Type B pancreatic cell (in vitro differentiated cells): Measurements from ENCODE around the gene ZDHHC14. TPM values are rescaled to one million over a fixed set of nuclear protein-coding genes. Genes with fewer than 3 reads are reported as not detected.

Experiments used
- DNase-seq: peaks from one replicate; pipeline ENCODE4 v3.0.0; 2021; ENCODE audit warnings: mixed read lengths; ENCODE audit not compliant: unreplicated experiment; ENCODE audit errors: extremely low spot score
- H3K27ac Mint-ChIP-seq: 2 replicates; pipeline ENCODE4 v1.8.0; 2021; ENCODE audit warnings: mild to moderate bottlenecking, mixed read lengths
- H3K27me3 Mint-ChIP-seq: 2 replicates; pipeline ENCODE4 v1.8.0; 2021; ENCODE audit warnings: mixed read lengths
- H3K36me3 Mint-ChIP-seq: 2 replicates; pipeline ENCODE4 v1.8.0; 2021; ENCODE audit warnings: mixed read lengths
- H3K4me1 Mint-ChIP-seq: one replicate; pipeline ENCODE4 v1.8.0; 2021; ENCODE audit warnings: mixed read lengths; ENCODE audit not compliant: unreplicated experiment
- H3K4me3 Mint-ChIP-seq: 2 replicates; pipeline ENCODE4 v1.8.0; 2021; ENCODE audit warnings: mild to moderate bottlenecking, mixed read lengths
- H3K9me3 Mint-ChIP-seq: 2 replicates; pipeline ENCODE4 v1.8.0; 2021; ENCODE audit warnings: mixed read lengths
- total RNA-seq: library from RNA; stranded (reverse); gene quantifications from 2 replicates; pipeline ENCODE4 v1.2.1, GENCODE V29; 2021; ENCODE audit warnings: low replicate concordance
- TF ChIP-seq, protein P1 (sequence below): fragments of 200-600 bp; sonication (generic); conservative IDR thresholded peaks from 2 replicates; pipeline ENCODE4 v1.5.0; 2021; ENCODE audit warnings: antibody characterized with exemption, mild to moderate bottlenecking

ZDHHC14 gene
- total RNA-seq, 1 donor from 2014 or later = 11.1 TPM

DNA sequence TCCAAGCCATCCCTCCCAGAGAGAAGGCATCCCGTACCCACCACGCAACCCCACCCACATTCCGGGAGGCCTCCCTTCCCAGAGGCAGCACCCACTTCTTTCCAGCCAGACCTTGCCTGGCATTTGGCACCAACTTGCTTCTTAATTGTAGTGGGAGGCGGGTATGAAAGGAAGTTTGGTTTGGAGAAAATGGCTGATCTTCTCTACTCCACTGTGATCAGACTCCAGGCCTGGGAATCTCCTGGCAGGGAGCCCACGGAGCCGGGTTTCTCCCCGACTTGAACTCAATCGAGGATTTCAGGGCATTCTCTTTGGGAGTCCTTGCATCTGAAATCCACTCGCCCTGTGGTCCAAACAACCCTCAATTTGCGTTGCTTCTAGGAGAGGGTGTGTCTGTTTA is 107.1 kb downstream of the ZDHHC14 start:
- H3K9me3 Mint-ChIP-seq = no peaks in the 10 kb centered on the region
- H3K4me1 Mint-ChIP-seq = peaks cover 14% of the 10 kb centered on the region
- no peak overlapping the region for H3K4me3 Mint-ChIP-seq
- H3K36me3 Mint-ChIP-seq = no peaks in the 10 kb centered on the region
- TF ChIP-seq, protein P1, sequence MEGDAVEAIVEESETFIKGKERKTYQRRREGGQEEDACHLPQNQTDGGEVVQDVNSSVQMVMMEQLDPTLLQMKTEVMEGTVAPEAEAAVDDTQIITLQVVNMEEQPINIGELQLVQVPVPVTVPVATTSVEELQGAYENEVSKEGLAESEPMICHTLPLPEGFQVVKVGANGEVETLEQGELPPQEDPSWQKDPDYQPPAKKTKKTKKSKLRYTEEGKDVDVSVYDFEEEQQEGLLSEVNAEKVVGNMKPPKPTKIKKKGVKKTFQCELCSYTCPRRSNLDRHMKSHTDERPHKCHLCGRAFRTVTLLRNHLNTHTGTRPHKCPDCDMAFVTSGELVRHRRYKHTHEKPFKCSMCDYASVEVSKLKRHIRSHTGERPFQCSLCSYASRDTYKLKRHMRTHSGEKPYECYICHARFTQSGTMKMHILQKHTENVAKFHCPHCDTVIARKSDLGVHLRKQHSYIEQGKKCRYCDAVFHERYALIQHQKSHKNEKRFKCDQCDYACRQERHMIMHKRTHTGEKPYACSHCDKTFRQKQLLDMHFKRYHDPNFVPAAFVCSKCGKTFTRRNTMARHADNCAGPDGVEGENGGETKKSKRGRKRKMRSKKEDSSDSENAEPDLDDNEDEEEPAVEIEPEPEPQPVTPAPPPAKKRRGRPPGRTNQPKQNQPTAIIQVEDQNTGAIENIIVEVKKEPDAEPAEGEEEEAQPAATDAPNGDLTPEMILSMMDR = no peak
- H3K27me3 Mint-ChIP-seq = peaks cover 12% of the 10 kb centered on the region
- DNase-seq = no peak
- H3K27ac Mint-ChIP-seq = no peak overlapping the region

DNA sequence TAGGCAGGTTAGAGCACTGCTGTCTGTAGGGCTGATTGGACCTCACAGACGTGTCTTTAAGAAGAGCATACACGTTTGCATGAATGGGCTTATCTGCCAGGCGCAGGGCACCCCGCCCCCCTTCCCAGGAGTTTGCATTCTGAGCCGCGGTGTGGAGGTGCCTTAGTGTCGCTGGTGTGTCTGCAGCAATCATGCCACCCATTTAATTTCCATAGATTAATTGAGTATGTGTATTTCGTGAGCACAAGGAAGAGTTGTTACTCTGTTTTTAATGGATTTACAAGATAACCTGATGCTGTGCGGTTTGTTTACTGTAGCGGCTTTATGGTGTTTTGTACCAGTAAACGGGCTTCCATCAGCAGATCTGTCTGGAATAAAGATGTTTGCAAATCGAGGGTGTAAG is 107.7 kb downstream of the ZDHHC14 start:
- H3K27me3 Mint-ChIP-seq = peaks cover 12% of the 10 kb centered on the region
- TF ChIP-seq, protein P1 = no peak
- no peak overlapping the region for H3K4me3 Mint-ChIP-seq
- no peak for DNase-seq
- no peaks in the 10 kb centered on the region for H3K36me3 Mint-ChIP-seq
- no peak overlapping the region for H3K27ac Mint-ChIP-seq
- peaks cover 14% of the 10 kb centered on the region for H3K4me1 Mint-ChIP-seq
- H3K9me3 Mint-ChIP-seq = no peaks in the 10 kb centered on the region

DNA sequence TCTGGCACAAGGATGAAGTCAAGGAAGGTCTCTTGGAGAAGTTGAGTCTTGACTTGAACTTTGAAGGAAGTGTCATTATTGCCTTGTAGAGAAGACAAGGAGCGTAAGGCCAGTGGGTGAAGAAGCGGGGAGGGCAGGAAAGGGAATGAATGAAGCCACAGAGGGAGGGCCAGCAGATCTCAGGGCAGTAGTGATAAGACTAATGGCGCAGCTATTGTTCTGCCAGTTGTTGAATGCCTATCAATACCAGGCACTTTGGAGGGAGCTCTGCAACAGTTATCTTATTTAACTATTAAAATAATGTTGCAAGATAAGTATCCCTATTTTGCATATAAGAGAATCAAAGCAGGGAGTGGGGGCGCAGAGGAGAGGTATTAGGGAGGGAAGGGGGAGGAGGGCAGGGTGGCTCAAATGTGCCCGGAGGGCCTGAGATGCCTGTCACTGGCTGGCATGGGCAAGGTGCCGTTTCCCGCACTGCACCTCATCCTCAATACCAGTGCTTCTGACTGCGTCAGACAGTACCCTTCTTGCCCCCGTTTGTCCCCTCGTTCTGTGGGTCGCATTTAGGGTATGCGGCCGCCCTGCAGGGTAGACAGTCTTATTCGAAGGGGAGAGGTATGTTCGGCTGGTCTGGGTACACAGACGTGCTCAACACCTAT is 109.8 kb downstream of the ZDHHC14 start:
- no peak overlapping the region for H3K27ac Mint-ChIP-seq
- H3K9me3 Mint-ChIP-seq = no peaks in the 10 kb centered on the region
- DNase-seq = no peak
- H3K4me3 Mint-ChIP-seq = no peak overlapping the region
- peaks cover 12% of the 10 kb centered on the region for H3K27me3 Mint-ChIP-seq
- H3K36me3 Mint-ChIP-seq = no peaks in the 10 kb centered on the region
- H3K4me1 Mint-ChIP-seq = peaks cover 18% of the 10 kb centered on the region
- TF ChIP-seq, protein P1 = no peak

DNA sequence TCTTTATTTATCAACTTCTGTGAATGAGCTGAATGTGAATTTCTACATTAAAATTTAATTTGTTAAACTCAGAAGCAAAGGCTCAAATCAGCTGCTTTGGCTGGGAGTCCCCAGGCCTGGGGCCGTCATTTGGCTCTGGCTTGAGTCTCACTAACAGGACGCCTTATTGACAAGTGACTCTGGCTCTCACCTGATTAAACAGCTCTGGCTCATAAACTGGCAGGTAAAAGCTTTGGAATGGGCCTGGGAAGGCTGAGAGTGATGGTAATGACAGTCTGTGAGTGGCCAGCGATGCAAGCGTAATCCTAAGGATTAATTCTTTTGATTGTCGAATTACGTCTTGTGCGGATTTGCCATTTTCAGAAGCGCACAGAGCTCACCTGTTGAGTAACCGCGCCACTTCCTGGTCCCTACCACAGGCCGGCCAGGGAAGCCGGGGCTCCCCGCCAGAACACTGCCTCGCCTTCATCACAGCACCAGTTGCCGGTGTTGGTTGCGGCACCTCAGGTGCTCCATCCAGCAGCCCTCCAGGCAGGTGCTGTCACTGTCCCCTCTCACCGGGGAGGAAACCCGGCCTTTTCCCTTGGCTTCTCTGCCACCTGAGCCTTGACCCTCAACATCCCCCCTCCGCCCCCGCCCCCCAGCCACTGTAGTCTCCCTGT is 110.7 kb downstream of the ZDHHC14 start:
- TF ChIP-seq, protein P1 = no peak
- DNase-seq = no peak
- no peak overlapping the region for H3K27ac Mint-ChIP-seq
- peaks cover 14% of the 10 kb centered on the region for H3K4me1 Mint-ChIP-seq
- no peaks in the 10 kb centered on the region for H3K9me3 Mint-ChIP-seq
- H3K36me3 Mint-ChIP-seq = no peaks in the 10 kb centered on the region
- peaks cover 8% of the 10 kb centered on the region for H3K27me3 Mint-ChIP-seq
- no peak overlapping the region for H3K4me3 Mint-ChIP-seq

DNA sequence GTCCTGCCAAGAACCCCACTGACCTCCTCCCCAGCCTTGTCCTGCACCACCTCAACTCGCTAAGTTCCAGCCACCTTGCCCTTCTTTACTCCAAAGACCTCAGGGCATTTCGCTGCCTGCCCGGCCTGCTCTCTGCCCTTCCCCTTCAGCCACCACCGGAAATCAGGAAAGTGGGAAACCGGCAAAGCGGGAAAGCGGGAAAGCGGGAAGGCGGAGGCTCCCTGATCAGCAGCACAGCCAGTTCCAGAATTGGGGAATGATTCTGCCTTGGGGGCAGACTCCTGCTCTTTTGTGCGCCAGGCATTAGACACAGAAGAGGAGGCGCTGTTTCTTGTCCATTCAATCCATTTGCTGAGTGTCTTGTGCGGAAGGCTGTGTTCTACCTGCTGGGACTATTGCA is 111.3 kb downstream of the ZDHHC14 start:
- no peak overlapping the region for H3K4me3 Mint-ChIP-seq
- no peaks in the 10 kb centered on the region for H3K36me3 Mint-ChIP-seq
- no peaks in the 10 kb centered on the region for H3K9me3 Mint-ChIP-seq
- TF ChIP-seq, protein P1 = no peak
- DNase-seq = no peak
- H3K27ac Mint-ChIP-seq = no peak overlapping the region
- peaks cover 7% of the 10 kb centered on the region for H3K27me3 Mint-ChIP-seq
- peaks cover 13% of the 10 kb centered on the region for H3K4me1 Mint-ChIP-seq
